ENCODE results near the gene ADAMTSL3.

DNA sequence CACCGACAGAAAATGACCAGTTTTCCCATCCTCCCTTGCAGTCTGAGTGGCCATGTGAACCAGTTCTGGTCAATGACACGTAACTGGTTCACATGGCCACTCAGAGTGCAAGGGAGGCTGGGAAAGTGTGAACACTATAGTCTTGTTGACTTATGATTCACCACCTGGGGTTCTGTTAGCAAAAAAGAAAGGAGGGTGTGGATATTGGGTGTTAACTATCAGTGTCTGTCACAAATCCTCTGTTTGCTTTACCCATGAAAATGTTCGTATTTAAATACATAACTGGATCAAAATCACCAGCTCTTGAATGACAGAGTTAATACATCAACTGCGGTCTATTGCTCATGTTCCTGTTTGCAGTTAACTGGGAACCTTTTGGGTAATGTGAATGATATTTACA, 92.3 kb downstream of the ADAMTSL3 start:
- TF ChIP-seq, protein P1, sequence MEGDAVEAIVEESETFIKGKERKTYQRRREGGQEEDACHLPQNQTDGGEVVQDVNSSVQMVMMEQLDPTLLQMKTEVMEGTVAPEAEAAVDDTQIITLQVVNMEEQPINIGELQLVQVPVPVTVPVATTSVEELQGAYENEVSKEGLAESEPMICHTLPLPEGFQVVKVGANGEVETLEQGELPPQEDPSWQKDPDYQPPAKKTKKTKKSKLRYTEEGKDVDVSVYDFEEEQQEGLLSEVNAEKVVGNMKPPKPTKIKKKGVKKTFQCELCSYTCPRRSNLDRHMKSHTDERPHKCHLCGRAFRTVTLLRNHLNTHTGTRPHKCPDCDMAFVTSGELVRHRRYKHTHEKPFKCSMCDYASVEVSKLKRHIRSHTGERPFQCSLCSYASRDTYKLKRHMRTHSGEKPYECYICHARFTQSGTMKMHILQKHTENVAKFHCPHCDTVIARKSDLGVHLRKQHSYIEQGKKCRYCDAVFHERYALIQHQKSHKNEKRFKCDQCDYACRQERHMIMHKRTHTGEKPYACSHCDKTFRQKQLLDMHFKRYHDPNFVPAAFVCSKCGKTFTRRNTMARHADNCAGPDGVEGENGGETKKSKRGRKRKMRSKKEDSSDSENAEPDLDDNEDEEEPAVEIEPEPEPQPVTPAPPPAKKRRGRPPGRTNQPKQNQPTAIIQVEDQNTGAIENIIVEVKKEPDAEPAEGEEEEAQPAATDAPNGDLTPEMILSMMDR (conservative IDR thresholded peaks at IDR 0.05): no peak
- TF ChIP-seq ZFX (IDR thresholded peaks at IDR 0.05): no peak

Measured in C4-2B (cell line).